ENCODE results near the gene AMACR.

DNA sequence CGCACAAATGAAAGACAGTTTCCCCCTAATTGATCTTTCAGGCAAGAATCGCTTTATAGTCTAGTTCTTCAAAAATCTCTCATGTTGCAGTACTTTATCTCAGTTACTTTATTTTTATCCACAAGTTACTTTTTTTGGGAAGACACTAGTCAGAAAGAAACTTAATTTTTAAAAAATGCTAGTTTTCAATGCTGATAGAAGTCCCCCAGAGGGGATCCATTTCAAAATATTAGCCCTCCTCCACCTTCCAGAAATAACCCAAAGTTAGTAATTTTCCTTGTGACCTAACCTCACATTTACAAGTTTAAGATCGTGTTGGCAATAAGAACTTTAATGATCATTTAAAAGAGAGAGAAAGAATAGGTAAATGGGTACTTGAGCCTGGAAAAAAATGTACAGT lies 24.1 kb upstream of the AMACR start:
- TF ChIP-seq MED1 (CRISPR knock-in tag; IDR thresholded peaks at IDR 0.05) (no peak), POLR2A (IDR thresholded peaks at IDR 0.05; ENCODE audit: insufficient read depth in 1 of 2, low read depth in 2 of 2, low read length in 2 of 2) (no peak), JUND (CRISPR knock-in tag; IDR thresholded peaks at IDR 0.05) (no peak), SRF (IDR thresholded peaks at IDR 0.05; ENCODE audit: low read depth, low read length) (no peak), ZNF776 (CRISPR knock-in tag; IDR thresholded peaks at IDR 0.05) (no peak), MAZ (IDR thresholded peaks at IDR 0.05; ENCODE audit: borderline replicate concordance, low read depth, low read length) (no peak), MAZ (CRISPR knock-in tag; IDR thresholded peaks at IDR 0.05; ENCODE audit: low read depth) (no peak), CBX1 (IDR thresholded peaks at IDR 0.05; ENCODE audit: low read depth) (no peak)
- TF ChIP-seq, protein P1, sequence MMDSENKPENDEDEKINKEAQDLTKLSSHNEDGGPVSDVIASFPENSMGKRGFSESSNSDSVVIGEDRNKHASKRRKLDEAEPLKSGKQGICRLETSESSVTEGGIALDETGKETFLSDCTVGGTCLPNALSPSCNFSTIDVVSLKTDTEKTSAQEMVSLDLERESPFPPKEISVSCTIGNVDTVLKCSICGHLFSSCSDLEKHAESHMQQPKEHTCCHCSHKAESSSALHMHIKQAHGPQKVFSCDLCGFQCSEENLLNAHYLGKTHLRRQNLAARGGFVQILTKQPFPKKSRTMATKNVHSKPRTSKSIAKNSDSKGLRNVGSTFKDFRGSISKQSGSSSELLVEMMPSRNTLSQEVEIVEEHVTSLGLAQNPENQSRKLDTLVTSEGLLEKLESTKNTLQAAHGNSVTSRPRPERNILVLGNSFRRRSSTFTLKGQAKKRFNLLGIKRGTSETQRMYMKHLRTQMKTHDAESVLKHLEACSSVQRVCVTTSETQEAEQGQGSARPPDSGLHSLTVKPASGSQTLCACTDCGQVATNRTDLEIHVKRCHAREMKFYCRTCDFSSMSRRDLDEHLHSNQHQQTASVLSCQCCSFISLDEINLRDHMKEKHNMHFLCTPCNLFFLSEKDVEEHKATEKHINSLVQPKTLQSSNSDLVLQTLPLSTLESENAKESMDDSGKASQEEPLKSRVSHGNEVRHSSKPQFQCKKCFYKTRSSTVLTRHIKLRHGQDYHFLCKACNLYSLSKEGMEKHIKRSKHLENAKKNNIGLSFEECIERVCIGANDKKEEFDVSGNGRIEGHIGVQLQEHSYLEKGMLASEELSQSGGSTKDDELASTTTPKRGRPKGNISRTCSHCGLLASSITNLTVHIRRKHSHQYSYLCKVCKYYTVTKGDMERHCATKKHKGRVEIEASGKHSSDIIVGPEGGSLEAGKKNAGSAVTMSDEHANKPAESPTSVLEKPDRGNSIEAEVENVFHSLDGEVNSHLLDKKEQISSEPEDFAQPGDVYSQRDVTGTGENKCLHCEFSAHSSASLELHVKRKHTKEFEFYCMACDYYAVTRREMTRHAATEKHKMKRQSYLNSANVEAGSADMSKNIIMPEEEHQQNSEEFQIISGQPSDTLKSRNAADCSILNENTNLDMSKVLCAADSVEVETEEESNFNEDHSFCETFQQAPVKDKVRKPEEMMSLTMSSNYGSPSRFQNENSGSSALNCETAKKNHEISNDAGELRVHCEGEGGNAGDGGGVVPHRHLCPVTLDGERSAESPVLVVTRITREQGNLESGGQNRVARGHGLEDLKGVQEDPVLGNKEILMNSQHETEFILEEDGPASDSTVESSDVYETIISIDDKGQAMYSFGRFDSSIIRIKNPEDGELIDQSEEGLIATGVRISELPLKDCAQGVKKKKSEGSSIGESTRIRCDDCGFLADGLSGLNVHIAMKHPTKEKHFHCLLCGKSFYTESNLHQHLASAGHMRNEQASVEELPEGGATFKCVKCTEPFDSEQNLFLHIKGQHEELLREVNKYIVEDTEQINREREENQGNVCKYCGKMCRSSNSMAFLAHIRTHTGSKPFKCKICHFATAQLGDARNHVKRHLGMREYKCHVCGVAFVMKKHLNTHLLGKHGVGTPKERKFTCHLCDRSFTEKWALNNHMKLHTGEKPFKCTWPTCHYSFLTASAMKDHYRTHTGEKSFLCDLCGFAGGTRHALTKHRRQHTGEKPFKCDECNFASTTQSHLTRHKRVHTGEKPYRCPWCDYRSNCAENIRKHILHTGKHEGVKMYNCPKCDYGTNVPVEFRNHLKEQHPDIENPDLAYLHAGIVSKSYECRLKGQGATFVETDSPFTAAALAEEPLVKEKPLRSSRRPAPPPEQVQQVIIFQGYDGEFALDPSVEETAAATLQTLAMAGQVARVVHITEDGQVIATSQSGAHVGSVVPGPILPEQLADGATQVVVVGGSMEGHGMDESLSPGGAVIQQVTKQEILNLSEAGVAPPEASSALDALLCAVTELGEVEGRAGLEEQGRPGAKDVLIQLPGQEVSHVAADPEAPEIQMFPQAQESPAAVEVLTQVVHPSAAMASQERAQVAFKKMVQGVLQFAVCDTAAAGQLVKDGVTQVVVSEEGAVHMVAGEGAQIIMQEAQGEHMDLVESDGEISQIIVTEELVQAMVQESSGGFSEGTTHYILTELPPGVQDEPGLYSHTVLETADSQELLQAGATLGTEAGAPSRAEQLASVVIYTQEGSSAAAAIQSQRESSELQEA (CRISPR knock-in tag; IDR thresholded peaks at IDR 0.05; ENCODE audit: not compliant biosample characterization) = no peak
- TF ChIP-seq, protein P2, sequence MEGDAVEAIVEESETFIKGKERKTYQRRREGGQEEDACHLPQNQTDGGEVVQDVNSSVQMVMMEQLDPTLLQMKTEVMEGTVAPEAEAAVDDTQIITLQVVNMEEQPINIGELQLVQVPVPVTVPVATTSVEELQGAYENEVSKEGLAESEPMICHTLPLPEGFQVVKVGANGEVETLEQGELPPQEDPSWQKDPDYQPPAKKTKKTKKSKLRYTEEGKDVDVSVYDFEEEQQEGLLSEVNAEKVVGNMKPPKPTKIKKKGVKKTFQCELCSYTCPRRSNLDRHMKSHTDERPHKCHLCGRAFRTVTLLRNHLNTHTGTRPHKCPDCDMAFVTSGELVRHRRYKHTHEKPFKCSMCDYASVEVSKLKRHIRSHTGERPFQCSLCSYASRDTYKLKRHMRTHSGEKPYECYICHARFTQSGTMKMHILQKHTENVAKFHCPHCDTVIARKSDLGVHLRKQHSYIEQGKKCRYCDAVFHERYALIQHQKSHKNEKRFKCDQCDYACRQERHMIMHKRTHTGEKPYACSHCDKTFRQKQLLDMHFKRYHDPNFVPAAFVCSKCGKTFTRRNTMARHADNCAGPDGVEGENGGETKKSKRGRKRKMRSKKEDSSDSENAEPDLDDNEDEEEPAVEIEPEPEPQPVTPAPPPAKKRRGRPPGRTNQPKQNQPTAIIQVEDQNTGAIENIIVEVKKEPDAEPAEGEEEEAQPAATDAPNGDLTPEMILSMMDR (CRISPR knock-in tag; IDR thresholded peaks at IDR 0.05) = no peak
